ENCODE data around the gene CRTAC1. TPM values are rescaled to one million over a fixed set of nuclear protein-coding genes. Genes with fewer than 3 reads are reported as not detected.

Gene CRTAC1
- total RNA-seq, 1 experiment from 2014 or later = 0.20 TPM

- Histone ChIP-seq H3K4me2 (ENCODE audit: low read length) (no peak overlapping the region), H2AFZ (ENCODE audit: low read depth, low read length, poor library complexity, severe bottlenecking) (no peak overlapping the region), H3K79me2 (ENCODE audit: insufficient read depth, low read length) (no peaks in the 10 kb centered on the region), H3K9me2 (ENCODE audit: insufficient read depth) (no peaks in the 10 kb centered on the region), H3K9me3 (ENCODE audit: control insufficient read depth in 1 of 2, insufficient read depth in 1 of 2, low read depth in 1 of 2, low read length in 2 of 2) (no peaks in the 10 kb centered on the region), H3K36me3 (ENCODE audit: control insufficient read depth in 1 of 2, insufficient read depth in 2 of 2, low read length in 2 of 2) (no peaks in the 10 kb centered on the region), H3K9ac (ENCODE audit: low read length) (no peak overlapping the region), H3K4me3 (replicated peaks in 1 of 2; ENCODE audit: low read depth in 1 of 2, low read length in 2 of 2) (no peak overlapping the region), H4K20me1 (ENCODE audit: insufficient read depth) (no peaks in the 10 kb centered on the region), H3K27ac (ENCODE audit: low read depth, low read length) (no peak overlapping the region), H3K4me1 (ENCODE audit: control insufficient read depth in 1 of 2, insufficient read depth in 2 of 2, low read length in 2 of 2) (no peaks in the 10 kb centered on the region), H3K27me3 (ENCODE audit: insufficient read depth, low read length) (no peaks in the 10 kb centered on the region)
- intact Hi-C loops (cut with micrococcal nuclease) = no loop called here
- TF ChIP-seq EZH2 (IDR thresholded peaks at IDR 0.05) = no peak
- TF ChIP-seq ELF1 (IDR thresholded peaks at IDR 0.05; ENCODE audit: borderline replicate concordance, low read depth) = no peak
- no peak for TF ChIP-seq EGR1 (IDR thresholded peaks at IDR 0.05; ENCODE audit: low read depth)
- TF ChIP-seq, protein P1, sequence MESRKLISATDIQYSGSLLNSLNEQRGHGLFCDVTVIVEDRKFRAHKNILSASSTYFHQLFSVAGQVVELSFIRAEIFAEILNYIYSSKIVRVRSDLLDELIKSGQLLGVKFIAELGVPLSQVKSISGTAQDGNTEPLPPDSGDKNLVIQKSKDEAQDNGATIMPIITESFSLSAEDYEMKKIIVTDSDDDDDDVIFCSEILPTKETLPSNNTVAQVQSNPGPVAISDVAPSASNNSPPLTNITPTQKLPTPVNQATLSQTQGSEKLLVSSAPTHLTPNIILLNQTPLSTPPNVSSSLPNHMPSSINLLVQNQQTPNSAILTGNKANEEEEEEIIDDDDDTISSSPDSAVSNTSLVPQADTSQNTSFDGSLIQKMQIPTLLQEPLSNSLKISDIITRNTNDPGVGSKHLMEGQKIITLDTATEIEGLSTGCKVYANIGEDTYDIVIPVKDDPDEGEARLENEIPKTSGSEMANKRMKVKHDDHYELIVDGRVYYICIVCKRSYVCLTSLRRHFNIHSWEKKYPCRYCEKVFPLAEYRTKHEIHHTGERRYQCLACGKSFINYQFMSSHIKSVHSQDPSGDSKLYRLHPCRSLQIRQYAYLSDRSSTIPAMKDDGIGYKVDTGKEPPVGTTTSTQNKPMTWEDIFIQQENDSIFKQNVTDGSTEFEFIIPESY (IDR thresholded peaks at IDR 0.05; ENCODE audit: extremely low read depth, insufficient replicate concordance, low read length) = no peak
- no peak for TF ChIP-seq CEBPB (IDR thresholded peaks at IDR 0.05; ENCODE audit: low read depth)
- TF ChIP-seq RAD21 (IDR thresholded peaks at IDR 0.05; ENCODE audit: low read depth) = no peak; the same call in 1 of the 2 replicates
- no peak for TF ChIP-seq EZH2phosphoT487 (IDR thresholded peaks at IDR 0.05; ENCODE audit: borderline replicate concordance)
- TF ChIP-seq CBX3 (IDR thresholded peaks at IDR 0.05; ENCODE audit: low read depth) = no peak
- no peak for TF ChIP-seq POLR2AphosphoS5 (IDR thresholded peaks at IDR 0.05; ENCODE audit: low read depth, low read length)
- TF ChIP-seq SIN3A (IDR thresholded peaks at IDR 0.05; ENCODE audit: low read depth) = no peak
- TF ChIP-seq POLR2A (IDR thresholded peaks at IDR 0.05; ENCODE audit: borderline replicate concordance, extremely low read depth, insufficient read depth, insufficient read length) = no peak
- no peak for TF ChIP-seq SRF (IDR thresholded peaks at IDR 0.05; ENCODE audit: low read depth)
- TF ChIP-seq ZNF274 (IDR thresholded peaks at IDR 0.05; ENCODE audit: low read depth, low read length) = no peak
- no peak for TF ChIP-seq JUND (IDR thresholded peaks at IDR 0.05)
- TF ChIP-seq YY1 (IDR thresholded peaks at IDR 0.05; ENCODE audit: extremely low read depth, insufficient replicate concordance, low read depth, low read length) = no peak
- TF ChIP-seq ZFX (IDR thresholded peaks at IDR 0.05) = no peak
- no peak for TF ChIP-seq TCF7L2 (IDR thresholded peaks at IDR 0.05; ENCODE audit: borderline replicate concordance, extremely low read depth, insufficient read depth, insufficient read length)
- no peak for TF ChIP-seq SP1 (IDR thresholded peaks at IDR 0.05; ENCODE audit: low read depth)
- ATAC-seq (no peak), DNase-seq (ENCODE audit: low read depth, low spot score) (no peak)
- POLR2A ChIA-PET = no interaction called here
- no TSS peak for BruUV-seq (replicated peaks)
- RAD21 ChIA-PET (ENCODE audit: low non-redundant PET in 1 of 2, low total read pairs in 2 of 2, uncharacterized antibody in 2 of 2, unreplicated experiment in 2 of 2) = no interaction called here
- CTCF ChIA-PET = interaction anchor here (0.7 to 1.2 kb wide), 3 partner anchors 11 to 140 kb away, joined by 3 read pairs; no protein-coding TSS in a partner anchor
Measured at GRCh38 chr10:97903128-97904017, 127.0 kb downstream of the CRTAC1 start.

Measured in HCT116 (cell line).